Keratinocyte (primary cell): ENCODE measurements around the gene HPCAL1. TPM values are rescaled to one million over a fixed set of nuclear protein-coding genes. Genes with fewer than 3 reads are reported as not detected.

ENCODE experiments used
- DNase-seq: peaks from one replicate; pipeline ENCODE4 v3.0.0-alpha.2; 2011; ENCODE audit warnings: low read depth, missing footprints, low spot score
- FAIRE-seq: peaks from 2 replicates; lab custom pipeline; 2011; peaks lifted over from hg19 to GRCh38; lab: Jason Lieb, UNC
- H2AFZ ChIP-seq: 2 replicates; pipeline ENCODE4 v1.6.0; 2012; ENCODE audit warnings: low read length, control low read depth, inconsistent platforms; ENCODE audit not compliant: control insufficient read depth
- H3K27ac ChIP-seq: 2 replicates; pipeline ENCODE4 v1.5.1; 2011; ENCODE audit warnings: low read length; ENCODE audit not compliant: control insufficient read depth, insufficient read depth
- H3K27me3 ChIP-seq: 3 replicates; pipeline ENCODE4 v1.6.0; 2011; ENCODE audit warnings: low read length; ENCODE audit not compliant: control insufficient read depth, insufficient read depth; ENCODE audit errors: extremely low read depth
- H3K36me3 ChIP-seq, 2 experiments: 2 replicates in 1 of 2; 3 replicates in 1 of 2; pipeline ENCODE4 v1.5.1; 2011; ENCODE audit warnings: low read length in 2 of 2, mild to moderate bottlenecking in 1 of 2; ENCODE audit not compliant: control insufficient read depth in 2 of 2, insufficient read depth in 2 of 2; ENCODE audit errors: extremely low read depth in 1 of 2
- H3K4me1 ChIP-seq: 3 replicates; pipeline ENCODE4 v1.5.1; 2011; ENCODE audit warnings: low read length; ENCODE audit not compliant: control insufficient read depth, insufficient read depth; ENCODE audit errors: extremely low read depth
- H3K4me2 ChIP-seq: 3 replicates; pipeline ENCODE4 v1.6.0; 2011; ENCODE audit warnings: low read depth, low read length; ENCODE audit not compliant: control insufficient read depth, insufficient read depth; ENCODE audit errors: extremely low read depth
- H3K4me3 ChIP-seq, 3 experiments: fragments of 200-600 bp in 1 of 3; sonication (generic) in 1 of 3; 2 replicates in 2 of 3; 3 replicates in 1 of 3; pipeline ENCODE4 v1.5.1; 2011 to 2016; ENCODE audit warnings: low read length in 3 of 3, mild to moderate bottlenecking in 3 of 3, control low read depth in 2 of 3, inconsistent platforms in 1 of 3, low read depth in 1 of 3, mixed read lengths in 1 of 3, mixed run types in 1 of 3, moderate library complexity in 1 of 3; ENCODE audit not compliant: control insufficient read depth in 2 of 3, insufficient read depth in 2 of 3; ENCODE audit errors: extremely low read depth in 1 of 3
- H3K79me2 ChIP-seq: 2 replicates; pipeline ENCODE4 v1.6.0; 2012; ENCODE audit warnings: low read length; ENCODE audit not compliant: control insufficient read depth, insufficient read depth
- H3K9ac ChIP-seq: 3 replicates; pipeline ENCODE4 v1.6.0; 2011; ENCODE audit warnings: low read length; ENCODE audit not compliant: control insufficient read depth, insufficient read depth; ENCODE audit errors: extremely low read depth
- H3K9me1 ChIP-seq: 3 replicates; pipeline ENCODE4 v1.6.0; 2011; ENCODE audit warnings: low read length; ENCODE audit not compliant: control insufficient read depth, insufficient read depth; ENCODE audit errors: extremely low read depth
- H3K9me3 ChIP-seq: 2 replicates; pipeline ENCODE4 v1.5.1; 2012; ENCODE audit warnings: low read depth, low read length; ENCODE audit not compliant: control insufficient read depth
- H4K20me1 ChIP-seq: 3 replicates; pipeline ENCODE4 v1.6.0; 2011; ENCODE audit warnings: low read length; ENCODE audit not compliant: control insufficient read depth, insufficient read depth; ENCODE audit errors: extremely low read depth
- EZH2 ChIP-seq: IDR thresholded peaks from one replicate; pipeline ENCODE4 v1.6.1; 2012; ENCODE audit warnings: inconsistent platforms, mild to moderate bottlenecking, low read length, moderate library complexity
- dilution Hi-C: fragments of 300-500 bp; cut with MboI; formaldehyde crosslinking; loops from one replicate; pipeline ENCODE4 v1.7.0; 2020; ENCODE audit warnings: low sequenced_read_pairs; ENCODE audit not compliant: extremely low pct_ligation_motif_present
- polyA plus RNA-seq, 5 experiments: library from polyadenylated mRNA; depleted of rRNA in 3 of 5; stranded (reverse) in 3 of 5; stranded (forward) in 1 of 5; unstranded in 1 of 5; fragments of >200 nt; gene quantifications; 1 replicate in 1 of 5; 2 replicates in 3 of 5; 3 replicates in 1 of 5; pipeline versions ENCODE4 v1.2.1 to v1.2.3, GENCODE V29; 2011 to 2012; ENCODE audit warnings: missing spikeins in 2 of 5, low read depth in 1 of 5, low replicate concordance in 1 of 5
- TF ChIP-seq, protein P1 (sequence below), 3 experiments: IDR thresholded peaks in 1 of 3; conservative IDR thresholded peaks in 1 of 3; optimal IDR thresholded peaks in 1 of 3; 2 replicates in 2 of 3; 3 replicates in 1 of 3; pipeline versions ENCODE3 to v1.5.1; 2011; ENCODE audit warnings: low read length in 3 of 3, mild to moderate bottlenecking in 3 of 3, moderate library complexity in 2 of 3, control low read depth in 1 of 3, inconsistent platforms in 1 of 3; ENCODE audit not compliant: insufficient read depth in 2 of 3; ENCODE audit errors: extremely low read depth in 1 of 3

The HPCAL1 gene
- polyA plus RNA-seq, 1 donor (not counting 4 experiments of a cell fraction or from before 2014, with no cell fraction given): 18.0 TPM

DNA sequence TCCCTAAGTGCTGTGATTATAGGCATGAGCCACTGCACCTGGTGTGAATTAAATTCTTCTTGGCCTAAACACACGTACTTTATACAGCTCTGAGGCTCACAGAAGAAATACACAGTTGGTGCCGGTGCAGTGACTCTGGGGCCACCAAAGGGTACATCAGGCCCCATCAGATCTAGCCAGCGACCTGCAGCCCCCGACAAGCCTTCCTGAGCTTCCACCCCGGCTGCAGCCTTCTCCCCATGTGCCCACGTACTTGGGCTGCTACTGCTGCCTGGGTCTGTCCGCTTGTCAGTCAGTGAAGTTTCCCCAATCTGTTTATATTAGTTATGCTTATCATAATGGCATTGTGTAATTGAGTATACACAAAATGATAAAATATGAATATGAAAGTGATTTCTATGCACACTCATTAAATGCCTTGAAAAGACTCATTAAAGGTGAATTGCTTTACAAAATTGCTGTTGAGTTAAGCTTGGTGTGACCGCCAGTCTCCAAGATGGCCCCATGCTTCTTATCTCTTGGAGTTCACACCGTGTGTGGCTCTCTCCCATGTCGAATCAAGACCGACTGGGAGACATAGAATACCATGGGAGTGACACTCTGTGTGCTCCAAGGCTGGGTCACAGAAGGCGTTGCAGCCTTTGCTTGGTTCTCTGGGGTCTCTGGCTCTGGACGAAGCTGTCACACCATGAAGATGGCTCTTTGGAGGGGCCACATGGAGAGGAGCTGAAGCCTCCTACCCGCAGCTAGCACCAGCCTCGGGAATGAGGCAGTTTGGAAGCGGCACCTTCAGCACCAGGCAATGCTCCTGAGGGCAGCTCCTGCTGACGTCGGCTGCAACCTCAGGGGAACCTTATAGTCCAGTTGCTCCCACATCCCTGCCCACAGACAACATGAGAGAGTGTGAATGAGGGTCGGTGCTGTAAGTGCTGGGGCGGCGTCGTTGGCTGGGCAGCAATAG is 29.2 kb upstream of the HPCAL1 start:
- dilution Hi-C loops: no loop called here
- no peaks in the 10 kb centered on the region for H4K20me1 ChIP-seq
- H3K79me2 ChIP-seq: no peaks in the 10 kb centered on the region
- no peak overlapping the region for H3K9ac ChIP-seq
- no peak overlapping the region for H2AFZ ChIP-seq
- H3K9me1 ChIP-seq: no peaks in the 10 kb centered on the region
- no peak for FAIRE-seq
- no peak for TF ChIP-seq EZH2
- TF ChIP-seq, protein P1, sequence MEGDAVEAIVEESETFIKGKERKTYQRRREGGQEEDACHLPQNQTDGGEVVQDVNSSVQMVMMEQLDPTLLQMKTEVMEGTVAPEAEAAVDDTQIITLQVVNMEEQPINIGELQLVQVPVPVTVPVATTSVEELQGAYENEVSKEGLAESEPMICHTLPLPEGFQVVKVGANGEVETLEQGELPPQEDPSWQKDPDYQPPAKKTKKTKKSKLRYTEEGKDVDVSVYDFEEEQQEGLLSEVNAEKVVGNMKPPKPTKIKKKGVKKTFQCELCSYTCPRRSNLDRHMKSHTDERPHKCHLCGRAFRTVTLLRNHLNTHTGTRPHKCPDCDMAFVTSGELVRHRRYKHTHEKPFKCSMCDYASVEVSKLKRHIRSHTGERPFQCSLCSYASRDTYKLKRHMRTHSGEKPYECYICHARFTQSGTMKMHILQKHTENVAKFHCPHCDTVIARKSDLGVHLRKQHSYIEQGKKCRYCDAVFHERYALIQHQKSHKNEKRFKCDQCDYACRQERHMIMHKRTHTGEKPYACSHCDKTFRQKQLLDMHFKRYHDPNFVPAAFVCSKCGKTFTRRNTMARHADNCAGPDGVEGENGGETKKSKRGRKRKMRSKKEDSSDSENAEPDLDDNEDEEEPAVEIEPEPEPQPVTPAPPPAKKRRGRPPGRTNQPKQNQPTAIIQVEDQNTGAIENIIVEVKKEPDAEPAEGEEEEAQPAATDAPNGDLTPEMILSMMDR (optimal IDR thresholded peaks at IDR 0.05 in 1 of 3, IDR thresholded peaks at IDR 0.05 in 1 of 3, conservative IDR thresholded peaks at IDR 0.05 in 1 of 3; ENCODE audit: extremely low read depth in 1 of 3, insufficient read depth in 2 of 3, low read length in 3 of 3): no peak
- H3K36me3 ChIP-seq: no peaks in the 10 kb centered on the region
- H3K4me1 ChIP-seq: no peaks in the 10 kb centered on the region
- DNase-seq: no peak
- H3K9me3 ChIP-seq: no peaks in the 10 kb centered on the region
- H3K27me3 ChIP-seq: peaks cover 19% of the 10 kb centered on the region
- H3K4me3 ChIP-seq: no peak overlapping the region
- H3K27ac ChIP-seq: no peak overlapping the region
- no peak overlapping the region for H3K4me2 ChIP-seq

DNA sequence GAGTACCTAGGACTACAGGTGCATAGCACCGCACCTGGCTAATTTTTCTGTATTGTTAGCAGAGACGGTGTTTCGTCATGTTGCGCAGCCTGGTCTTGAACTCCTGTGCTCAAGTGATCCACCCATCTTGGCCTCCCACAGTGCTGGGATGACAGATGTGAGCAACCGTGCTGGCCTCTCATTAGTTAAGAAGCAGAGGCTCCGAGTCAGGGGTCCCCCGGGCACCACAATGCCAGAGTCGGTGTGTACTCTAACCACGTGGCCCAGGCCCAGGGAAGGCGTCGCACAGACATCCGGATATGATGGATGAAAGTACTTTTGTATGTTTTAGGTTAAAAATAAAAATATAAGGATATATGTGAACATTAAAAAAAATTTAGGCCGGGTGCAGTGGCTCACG is 28.3 kb upstream of the HPCAL1 start:
- Histone ChIP-seq H3K4me2 (no peak overlapping the region), H3K79me2 (no peaks in the 10 kb centered on the region), H3K4me3 (no peak overlapping the region), H3K9ac (no peak overlapping the region), H3K27ac (no peak overlapping the region), H2AFZ (no peak overlapping the region), H3K36me3 (no peaks in the 10 kb centered on the region), H3K4me1 (no peaks in the 10 kb centered on the region), H3K9me3 (no peaks in the 10 kb centered on the region), H3K9me1 (no peaks in the 10 kb centered on the region), H4K20me1 (no peaks in the 10 kb centered on the region), H3K27me3 (peaks cover 28% of the 10 kb centered on the region)
- TF ChIP-seq, protein P1 (optimal IDR thresholded peaks at IDR 0.05 in 1 of 3, IDR thresholded peaks at IDR 0.05 in 1 of 3, conservative IDR thresholded peaks at IDR 0.05 in 1 of 3; ENCODE audit: extremely low read depth in 1 of 3, insufficient read depth in 2 of 3, low read length in 3 of 3): no peak
- no peak for TF ChIP-seq EZH2
- dilution Hi-C loops: no loop called here
- DNase-seq: no peak
- FAIRE-seq: no peak
